CD4-positive, alpha-beta T cell treated with Interleukin-4 for 4 hours (primary cell): ENCODE results near the gene GPHN.
A peak's percentile ranks its signal among the peaks of the same experiment; 100 is the strongest.

Experiments used
- DNase-seq: peaks from one replicate; pipeline ENCODE4 v3.0.0-alpha.2; 2020

GPHN gene

GRCh38 chr14:66507722-66508546 lies at the start of gene GPHN:
Gene GPHN, plus strand, starts transcription at chr14:66508147.
- DNase-seq: peak; percentile 92

GRCh38 chr14:66459603-66460002 lies 48.3 kb upstream of the GPHN start:
- DNase-seq: no peak

- DNase-seq: no peak
Measured at GRCh38 chr14:66464261-66464660, 43.7 kb upstream of the GPHN start.

GRCh38 chr14:66468778-66469367 lies 39.1 kb upstream of the GPHN start:
- no peak for DNase-seq

GRCh38 chr14:66471584-66471983 lies 36.4 kb upstream of the GPHN start:
- no peak for DNase-seq

GRCh38 chr14:66472251-66472650 lies 35.7 kb upstream of the GPHN start:
- DNase-seq: no peak

- no peak for DNase-seq
Measured at GRCh38 chr14:66473223-66473622, 34.7 kb upstream of the GPHN start.

- DNase-seq: no peak
Measured at GRCh38 chr14:66476964-66477363, 31.0 kb upstream of the GPHN start.

- no peak for DNase-seq
Measured at GRCh38 chr14:66477567-66477966, 30.4 kb upstream of the GPHN start.

GRCh38 chr14:66482873-66483272 lies 25.1 kb upstream of the GPHN start:
- DNase-seq: no peak

GRCh38 chr14:66483322-66483721 lies 24.6 kb upstream of the GPHN start:
- no peak for DNase-seq

GRCh38 chr14:66485029-66485428 lies 22.9 kb upstream of the GPHN start:
- no peak for DNase-seq

GRCh38 chr14:66485910-66486421 lies 22.0 kb upstream of the GPHN start, which contains the start of gene CCDC196:
Gene CCDC196, plus strand, starts transcription at chr14:66486371. Its CDS starts 132 bp downstream, at chr14:66486503.
- DNase-seq: no peak

GRCh38 chr14:66487164-66487563 lies 20.8 kb upstream of the GPHN start:
- DNase-seq: no peak

GRCh38 chr14:66490143-66491111 lies 17.5 kb upstream of the GPHN start:
- no peak for DNase-seq

- DNase-seq: no peak
Measured at GRCh38 chr14:66493750-66494149, 14.2 kb upstream of the GPHN start.

- DNase-seq: peak; percentile 54
Measured at GRCh38 chr14:66495218-66496098, 12.5 kb upstream of the GPHN start.

GRCh38 chr14:66496188-66496807 lies 11.6 kb upstream of the GPHN start:
- no peak for DNase-seq

GRCh38 chr14:66496911-66497310 lies 11.0 kb upstream of the GPHN start:
- DNase-seq: no peak

- DNase-seq: no peak
Measured at GRCh38 chr14:66498311-66498710, 9.6 kb upstream of the GPHN start.

- no peak for DNase-seq
Measured at GRCh38 chr14:66501592-66501991, 6.4 kb upstream of the GPHN start.
